Vagina (tissue), 2 donors: ENCODE results near the gene VSTM4.

ENCODE experiments used
- POLR2A ChIP-seq, 2 donors: fragments of 450-650 bp; IDR thresholded peaks; one replicate each; pipeline ENCODE4 v1.6.1; 2017; ENCODE audit warnings: antibody characterized with exemption in 2 of 2, mild to moderate bottlenecking in 2 of 2, moderate library complexity in 2 of 2
- POLR2AphosphoS5 ChIP-seq, 2 donors: sonication (generic); formaldehyde crosslinking; IDR thresholded peaks; one replicate each; pipeline ENCODE4 v1.9.0; 2017; ENCODE audit warnings: antibody characterized with exemption in 2 of 2, mild to moderate bottlenecking in 2 of 2, low read depth in 1 of 2; ENCODE audit not compliant: insufficient read depth in 1 of 2
- TF ChIP-seq, protein P1 (sequence below), 3 experiments: fragments of 450-650 bp in 2 of 3; fragments of 200-600 bp in 1 of 3; sonication (generic) in 1 of 3; IDR thresholded peaks; one replicate each; pipeline ENCODE4 v1.5.1; 2017 to 2019; ENCODE audit warnings: antibody characterized with exemption in 3 of 3, mild to moderate bottlenecking in 2 of 3, moderate library complexity in 2 of 3

DNA sequence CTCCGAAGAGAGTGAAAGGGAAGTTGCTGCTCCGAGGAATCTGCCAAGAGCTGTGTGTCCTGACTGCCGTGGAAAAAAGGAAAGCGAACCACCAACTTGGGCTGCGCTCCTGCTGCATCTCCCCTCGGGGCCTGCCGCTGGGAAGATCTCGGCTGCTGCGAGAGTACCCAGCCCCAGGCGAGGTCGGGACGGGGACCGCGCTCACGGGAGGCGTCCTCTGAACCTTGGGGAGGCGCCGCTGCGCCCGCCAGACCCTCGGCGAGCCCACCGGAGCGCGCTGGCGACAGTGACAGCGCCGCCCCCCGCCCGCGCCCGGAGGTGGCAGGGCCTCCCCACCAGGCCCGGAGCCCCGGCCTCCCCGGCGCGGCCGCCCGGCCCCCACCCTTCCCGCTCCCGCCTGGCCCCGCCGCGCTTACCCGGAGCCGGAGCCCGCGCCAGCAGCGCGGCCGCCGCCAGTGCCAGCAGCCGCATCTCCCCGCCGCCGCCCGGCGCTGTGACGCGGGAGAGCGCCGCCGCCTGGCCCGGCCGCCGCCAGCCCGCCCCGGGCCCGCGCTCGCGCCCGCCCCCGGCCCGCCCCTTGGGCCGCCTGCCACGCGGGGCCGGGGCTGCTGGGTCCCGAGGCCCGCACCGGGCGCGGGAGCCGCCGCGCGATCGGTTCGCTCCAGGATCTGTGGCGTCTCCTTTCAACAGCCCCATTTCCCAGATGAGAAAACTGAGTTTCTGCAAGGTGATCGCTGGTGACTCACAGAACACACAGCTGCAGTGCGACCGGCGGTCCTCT, at the start of gene VSTM4:
- TF ChIP-seq, protein P1, sequence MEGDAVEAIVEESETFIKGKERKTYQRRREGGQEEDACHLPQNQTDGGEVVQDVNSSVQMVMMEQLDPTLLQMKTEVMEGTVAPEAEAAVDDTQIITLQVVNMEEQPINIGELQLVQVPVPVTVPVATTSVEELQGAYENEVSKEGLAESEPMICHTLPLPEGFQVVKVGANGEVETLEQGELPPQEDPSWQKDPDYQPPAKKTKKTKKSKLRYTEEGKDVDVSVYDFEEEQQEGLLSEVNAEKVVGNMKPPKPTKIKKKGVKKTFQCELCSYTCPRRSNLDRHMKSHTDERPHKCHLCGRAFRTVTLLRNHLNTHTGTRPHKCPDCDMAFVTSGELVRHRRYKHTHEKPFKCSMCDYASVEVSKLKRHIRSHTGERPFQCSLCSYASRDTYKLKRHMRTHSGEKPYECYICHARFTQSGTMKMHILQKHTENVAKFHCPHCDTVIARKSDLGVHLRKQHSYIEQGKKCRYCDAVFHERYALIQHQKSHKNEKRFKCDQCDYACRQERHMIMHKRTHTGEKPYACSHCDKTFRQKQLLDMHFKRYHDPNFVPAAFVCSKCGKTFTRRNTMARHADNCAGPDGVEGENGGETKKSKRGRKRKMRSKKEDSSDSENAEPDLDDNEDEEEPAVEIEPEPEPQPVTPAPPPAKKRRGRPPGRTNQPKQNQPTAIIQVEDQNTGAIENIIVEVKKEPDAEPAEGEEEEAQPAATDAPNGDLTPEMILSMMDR (IDR thresholded peaks at IDR 0.05): no peak
- TF ChIP-seq POLR2AphosphoS5 (IDR thresholded peaks at IDR 0.05; ENCODE audit: insufficient read depth in 1 of 2, low read depth in 1 of 2) (no peak), POLR2A (IDR thresholded peaks at IDR 0.05) (peak in 1 of 2 donors; percentile 19)
